ENCODE data around the gene BATF.

The BATF gene

GRCh38 chr14:75513911-75514672 is 8.2 kb upstream of the BATF start:
- no peak for DNase-seq (ENCODE audit: low read depth)
- TF ChIP-seq, protein P1, sequence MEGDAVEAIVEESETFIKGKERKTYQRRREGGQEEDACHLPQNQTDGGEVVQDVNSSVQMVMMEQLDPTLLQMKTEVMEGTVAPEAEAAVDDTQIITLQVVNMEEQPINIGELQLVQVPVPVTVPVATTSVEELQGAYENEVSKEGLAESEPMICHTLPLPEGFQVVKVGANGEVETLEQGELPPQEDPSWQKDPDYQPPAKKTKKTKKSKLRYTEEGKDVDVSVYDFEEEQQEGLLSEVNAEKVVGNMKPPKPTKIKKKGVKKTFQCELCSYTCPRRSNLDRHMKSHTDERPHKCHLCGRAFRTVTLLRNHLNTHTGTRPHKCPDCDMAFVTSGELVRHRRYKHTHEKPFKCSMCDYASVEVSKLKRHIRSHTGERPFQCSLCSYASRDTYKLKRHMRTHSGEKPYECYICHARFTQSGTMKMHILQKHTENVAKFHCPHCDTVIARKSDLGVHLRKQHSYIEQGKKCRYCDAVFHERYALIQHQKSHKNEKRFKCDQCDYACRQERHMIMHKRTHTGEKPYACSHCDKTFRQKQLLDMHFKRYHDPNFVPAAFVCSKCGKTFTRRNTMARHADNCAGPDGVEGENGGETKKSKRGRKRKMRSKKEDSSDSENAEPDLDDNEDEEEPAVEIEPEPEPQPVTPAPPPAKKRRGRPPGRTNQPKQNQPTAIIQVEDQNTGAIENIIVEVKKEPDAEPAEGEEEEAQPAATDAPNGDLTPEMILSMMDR (IDR thresholded peaks at IDR 0.05; ENCODE audit: control insufficient read depth, extremely low read depth, insufficient read depth) = no peak

GRCh38 chr14:75514673-75515628 is 7.3 kb upstream of the BATF start:
- TF ChIP-seq, protein P1 (IDR thresholded peaks at IDR 0.05; ENCODE audit: control insufficient read depth, extremely low read depth, insufficient read depth) = no peak
- no peak for DNase-seq (ENCODE audit: low read depth)
- H3K4me3 ChIP-seq (ENCODE audit: low read depth, low read length) = no peak overlapping the region

More at GRCh38 chr14:75513911-75514672, 8.2 kb upstream of the BATF start:
- H3K4me3 ChIP-seq (ENCODE audit: low read depth, low read length) = no peak overlapping the region

GRCh38 chr14:75515629-75515996 is 6.7 kb upstream of the BATF start:
- no peak for DNase-seq (ENCODE audit: low read depth)
- TF ChIP-seq, protein P1 (IDR thresholded peaks at IDR 0.05; ENCODE audit: control insufficient read depth, extremely low read depth, insufficient read depth) = no peak
- H3K4me3 ChIP-seq (ENCODE audit: low read depth, low read length) = no peak overlapping the region

DNA sequence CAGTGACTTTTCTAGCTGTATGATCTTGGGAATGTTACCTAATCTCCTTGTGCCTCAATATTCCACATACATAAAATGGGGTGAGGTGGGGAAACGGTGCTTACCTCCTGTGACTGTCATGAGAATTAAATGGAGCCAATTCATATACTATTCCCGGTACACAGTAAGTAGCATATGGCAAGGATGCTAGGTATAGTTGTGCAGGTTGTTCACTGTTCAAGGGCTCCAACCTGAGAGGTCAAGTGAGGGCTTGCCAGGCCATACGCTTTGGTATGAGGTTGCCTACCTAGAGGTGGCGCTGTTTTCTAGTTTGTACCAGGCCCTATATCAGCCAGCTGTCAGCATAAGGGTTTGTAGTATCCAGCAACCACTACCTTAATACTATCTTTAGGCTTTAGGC is 3.6 kb upstream of the BATF start:
- TF ChIP-seq, protein P1 (IDR thresholded peaks at IDR 0.05; ENCODE audit: control insufficient read depth, extremely low read depth, insufficient read depth) = no peak
- no peak for DNase-seq (ENCODE audit: low read depth)
- no peak overlapping the region for H3K4me3 ChIP-seq (ENCODE audit: low read depth, low read length)

GRCh38 chr14:75519394-75519793 is 2.9 kb upstream of the BATF start:
- H3K4me3 ChIP-seq (ENCODE audit: low read depth, low read length) = no peak overlapping the region
- TF ChIP-seq, protein P1 (IDR thresholded peaks at IDR 0.05; ENCODE audit: control insufficient read depth, extremely low read depth, insufficient read depth) = no peak
- DNase-seq (ENCODE audit: low read depth) = no peak

GRCh38 chr14:75519826-75520728 is 2.2 kb upstream of the BATF start:
- no peak for DNase-seq (ENCODE audit: low read depth)
- no peak overlapping the region for H3K4me3 ChIP-seq (ENCODE audit: low read depth, low read length)
- TF ChIP-seq, protein P1 (IDR thresholded peaks at IDR 0.05; ENCODE audit: control insufficient read depth, extremely low read depth, insufficient read depth) = no peak

Measured in LNCaP clone FGC (cell line).